Cerebellar nuclear complex (tissue), 1 donor: ENCODE data around the gene MED13.

ENCODE experiments used
- DNase-seq, 2 experiments: peaks; one replicate each; lab custom pipeline; 2025; lab: John Stamatoyannopoulos, UW

MED13 gene, protein sequence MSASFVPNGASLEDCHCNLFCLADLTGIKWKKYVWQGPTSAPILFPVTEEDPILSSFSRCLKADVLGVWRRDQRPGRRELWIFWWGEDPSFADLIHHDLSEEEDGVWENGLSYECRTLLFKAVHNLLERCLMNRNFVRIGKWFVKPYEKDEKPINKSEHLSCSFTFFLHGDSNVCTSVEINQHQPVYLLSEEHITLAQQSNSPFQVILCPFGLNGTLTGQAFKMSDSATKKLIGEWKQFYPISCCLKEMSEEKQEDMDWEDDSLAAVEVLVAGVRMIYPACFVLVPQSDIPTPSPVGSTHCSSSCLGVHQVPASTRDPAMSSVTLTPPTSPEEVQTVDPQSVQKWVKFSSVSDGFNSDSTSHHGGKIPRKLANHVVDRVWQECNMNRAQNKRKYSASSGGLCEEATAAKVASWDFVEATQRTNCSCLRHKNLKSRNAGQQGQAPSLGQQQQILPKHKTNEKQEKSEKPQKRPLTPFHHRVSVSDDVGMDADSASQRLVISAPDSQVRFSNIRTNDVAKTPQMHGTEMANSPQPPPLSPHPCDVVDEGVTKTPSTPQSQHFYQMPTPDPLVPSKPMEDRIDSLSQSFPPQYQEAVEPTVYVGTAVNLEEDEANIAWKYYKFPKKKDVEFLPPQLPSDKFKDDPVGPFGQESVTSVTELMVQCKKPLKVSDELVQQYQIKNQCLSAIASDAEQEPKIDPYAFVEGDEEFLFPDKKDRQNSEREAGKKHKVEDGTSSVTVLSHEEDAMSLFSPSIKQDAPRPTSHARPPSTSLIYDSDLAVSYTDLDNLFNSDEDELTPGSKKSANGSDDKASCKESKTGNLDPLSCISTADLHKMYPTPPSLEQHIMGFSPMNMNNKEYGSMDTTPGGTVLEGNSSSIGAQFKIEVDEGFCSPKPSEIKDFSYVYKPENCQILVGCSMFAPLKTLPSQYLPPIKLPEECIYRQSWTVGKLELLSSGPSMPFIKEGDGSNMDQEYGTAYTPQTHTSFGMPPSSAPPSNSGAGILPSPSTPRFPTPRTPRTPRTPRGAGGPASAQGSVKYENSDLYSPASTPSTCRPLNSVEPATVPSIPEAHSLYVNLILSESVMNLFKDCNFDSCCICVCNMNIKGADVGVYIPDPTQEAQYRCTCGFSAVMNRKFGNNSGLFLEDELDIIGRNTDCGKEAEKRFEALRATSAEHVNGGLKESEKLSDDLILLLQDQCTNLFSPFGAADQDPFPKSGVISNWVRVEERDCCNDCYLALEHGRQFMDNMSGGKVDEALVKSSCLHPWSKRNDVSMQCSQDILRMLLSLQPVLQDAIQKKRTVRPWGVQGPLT (N-terminal part only)

DNA sequence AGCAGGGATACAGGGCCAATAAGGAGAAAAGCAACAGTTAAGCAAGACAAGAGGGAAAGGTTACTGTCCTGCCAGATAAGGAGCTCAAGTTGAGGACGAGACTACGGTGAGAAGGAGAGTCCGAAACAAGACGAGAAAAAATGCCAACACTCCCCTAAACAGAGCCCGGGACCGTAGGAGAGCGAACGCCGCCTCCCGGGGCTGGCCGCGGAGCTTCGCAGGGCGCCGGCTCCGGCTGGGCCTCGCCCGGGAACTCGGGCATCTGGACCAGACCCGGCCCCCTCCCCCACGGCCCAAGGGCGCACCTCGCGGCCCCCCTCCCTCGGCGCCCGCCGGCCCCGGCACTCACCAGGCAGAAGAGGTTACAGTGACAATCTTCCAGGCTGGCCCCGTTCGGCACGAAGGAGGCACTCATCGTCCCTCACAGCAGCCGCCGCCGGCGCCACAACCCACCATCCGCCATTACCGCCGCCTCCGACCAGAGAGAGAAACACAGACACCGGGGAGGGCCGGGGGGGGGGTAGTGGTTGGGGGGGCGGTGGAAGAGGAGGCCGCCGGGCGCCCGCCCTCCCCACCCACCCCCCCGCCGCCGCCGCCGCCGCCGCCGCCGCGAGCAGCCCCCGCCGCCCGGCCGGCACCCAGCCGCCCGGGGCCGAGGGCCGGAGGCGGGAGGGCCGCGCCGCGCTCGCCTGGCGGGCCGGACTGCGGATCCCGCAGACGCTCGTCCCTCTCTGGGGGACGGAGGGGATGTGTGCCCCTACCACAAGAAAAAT is at the start of gene MED13:
Gene MED13, minus strand, starts transcription at position 488 of the 773 bp plus-strand sequence. Its CDS starts 73 bp downstream, at position 415.
- no peak for DNase-seq

- DNase-seq = no peak
Observed at GRCh38 chr17:62112229-62112628, 47.2 kb upstream of the MED13 start.

- no peak for DNase-seq
Observed at GRCh38 chr17:62111562-62112171, 46.6 kb upstream of the MED13 start.

GRCh38 chr17:62110923-62111484 is 45.9 kb upstream of the MED13 start:
- no peak for DNase-seq

DNA sequence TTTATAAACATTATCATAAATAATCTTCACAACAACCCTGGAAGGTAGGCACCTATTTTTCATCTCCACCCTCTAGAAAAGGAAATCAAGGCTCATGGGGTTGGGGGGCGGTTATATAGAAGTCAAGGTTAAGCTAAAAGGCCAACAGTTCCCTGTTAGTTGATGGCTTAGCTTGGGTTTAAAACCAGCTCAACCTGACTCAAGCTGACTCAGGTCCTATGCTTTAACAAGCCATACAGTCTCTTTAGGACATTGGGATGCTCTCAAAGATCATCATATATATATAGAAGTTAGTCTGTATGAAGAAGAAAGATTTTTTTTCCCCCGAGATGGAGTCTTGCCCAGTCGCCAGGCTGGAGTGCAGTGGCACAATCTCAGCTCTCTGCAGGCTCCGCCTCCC is 44.8 kb upstream of the MED13 start:
- DNase-seq = no peak

DNA sequence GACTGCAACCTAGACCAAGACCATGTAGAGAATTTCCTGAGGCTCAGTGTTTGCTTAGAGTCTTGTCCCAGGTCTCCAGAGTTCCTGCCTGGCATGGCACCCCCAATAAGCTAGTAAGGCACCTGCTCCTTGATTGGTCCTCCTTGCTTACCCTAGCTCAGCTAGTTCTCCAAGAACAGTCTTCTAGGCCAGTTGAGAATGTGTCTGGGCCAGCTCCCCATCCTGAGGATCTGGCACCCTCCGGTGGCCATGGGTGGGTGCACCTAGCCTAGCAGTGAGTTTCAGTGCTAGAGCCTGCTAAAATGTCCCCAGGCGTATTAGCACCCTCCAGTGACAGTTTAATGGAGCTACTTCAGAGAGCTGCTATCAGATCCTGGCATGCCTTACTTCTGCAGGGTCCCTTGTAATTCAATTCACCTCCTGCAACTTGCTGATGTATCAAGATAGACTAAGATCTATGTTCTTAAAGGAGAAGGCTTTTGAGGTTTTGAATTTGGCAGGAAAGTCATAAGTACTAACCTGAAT is 44.4 kb upstream of the MED13 start:
- DNase-seq = no peak

DNA sequence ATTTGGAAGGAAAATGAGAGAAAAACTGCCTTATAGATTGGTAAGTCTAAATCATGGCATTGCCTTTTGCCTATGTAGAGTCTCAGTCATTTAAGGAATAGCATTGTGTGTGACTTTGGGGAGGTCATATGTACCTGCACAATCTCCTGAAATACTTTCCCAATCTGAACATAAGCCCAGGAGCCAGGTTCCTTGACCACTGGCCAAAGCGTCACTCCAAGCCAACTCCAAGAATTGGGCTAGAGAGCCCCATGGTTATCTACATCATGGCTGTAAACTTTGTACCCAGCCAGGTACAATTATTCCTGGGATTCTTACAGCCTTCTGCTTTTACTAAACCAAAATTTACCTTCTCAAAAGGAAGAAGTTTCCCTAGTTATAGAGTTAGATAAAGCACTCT is 40.8 kb upstream of the MED13 start:
- DNase-seq = no peak

GRCh38 chr17:62105357-62105756 is 40.3 kb upstream of the MED13 start:
- no peak for DNase-seq

- no peak for DNase-seq
Observed at GRCh38 chr17:62101515-62101914, 36.4 kb upstream of the MED13 start.

DNA sequence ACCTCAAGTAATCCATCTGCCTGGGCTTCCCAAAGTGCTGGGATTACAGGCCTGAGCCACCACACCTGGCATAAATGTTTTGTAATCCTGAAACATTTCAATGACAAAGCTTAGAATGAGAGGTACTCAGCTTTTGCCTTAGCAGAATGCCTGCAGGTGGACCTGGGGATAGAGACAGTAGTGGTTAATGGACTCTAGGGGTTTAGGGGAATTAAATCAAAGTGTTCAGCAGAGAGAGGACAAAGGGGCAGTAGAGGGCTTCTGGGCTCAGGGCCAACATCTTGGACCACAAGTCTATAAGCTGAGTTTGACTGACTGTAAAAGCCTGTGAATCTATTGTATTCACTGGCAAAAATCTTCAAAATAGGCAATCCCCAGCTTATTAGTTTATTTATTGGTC is 36.0 kb upstream of the MED13 start:
- no peak for DNase-seq

GRCh38 chr17:62100055-62100454 is 35.0 kb upstream of the MED13 start:
- DNase-seq = no peak

DNA sequence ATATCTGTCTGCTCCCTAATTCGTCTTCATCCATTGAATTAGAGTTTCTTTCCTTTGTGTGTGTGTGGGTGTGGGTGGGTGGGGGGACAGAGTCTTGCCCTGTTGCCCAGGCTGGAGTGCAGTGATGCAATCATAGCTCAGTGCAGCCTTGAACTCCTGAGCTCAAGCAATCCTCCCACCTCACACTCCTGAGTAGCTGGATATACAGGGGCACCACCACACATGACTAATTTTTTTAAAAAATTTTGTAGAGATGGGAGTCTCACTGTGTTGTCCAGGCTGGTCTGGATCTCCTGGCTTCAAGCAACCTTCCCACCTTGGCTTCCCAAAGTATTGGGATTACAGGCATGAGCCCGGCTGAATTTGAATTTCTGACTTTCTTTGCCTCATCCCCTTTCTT is 34.5 kb upstream of the MED13 start:
- DNase-seq = no peak

GRCh38 chr17:62098623-62099231 is 33.6 kb upstream of the MED13 start:
- no peak for DNase-seq

DNA sequence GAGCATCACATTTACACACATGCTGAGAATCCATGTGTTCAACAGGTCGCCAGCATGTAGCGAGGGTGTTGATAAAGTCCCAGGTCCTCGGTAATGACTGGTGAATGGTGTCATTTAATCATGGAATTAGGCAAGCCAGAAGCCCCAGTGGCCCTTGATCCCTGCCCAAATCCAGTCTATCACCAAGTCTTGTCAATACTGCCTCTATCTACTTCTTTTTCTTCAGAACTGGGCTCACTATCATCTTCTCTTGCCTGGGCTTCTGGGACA is 31.3 kb upstream of the MED13 start:
- no peak for DNase-seq

- DNase-seq = no peak
Observed at GRCh38 chr17:62094175-62094574, 29.1 kb upstream of the MED13 start.

GRCh38 chr17:62093188-62094155 is 28.4 kb upstream of the MED13 start:
- DNase-seq = no peak

DNA sequence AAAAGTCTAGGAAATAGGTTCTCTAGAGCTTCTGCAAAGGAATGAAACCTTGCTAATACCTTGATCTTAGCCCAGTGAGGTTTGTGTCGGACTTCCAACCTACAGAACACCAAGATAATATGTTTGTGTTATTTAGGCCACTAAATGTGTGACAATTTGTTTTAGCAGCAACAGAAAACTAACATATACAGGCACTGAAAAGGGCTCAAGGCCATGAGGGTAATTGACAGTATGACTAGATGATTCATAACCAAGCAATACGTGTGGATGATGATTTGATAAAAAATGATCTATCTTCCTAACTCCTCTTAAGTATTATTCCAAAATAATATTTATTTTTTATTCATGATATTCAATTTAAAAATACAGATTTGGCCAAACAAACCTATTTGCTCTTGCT is 27.7 kb upstream of the MED13 start:
- DNase-seq = no peak

DNA sequence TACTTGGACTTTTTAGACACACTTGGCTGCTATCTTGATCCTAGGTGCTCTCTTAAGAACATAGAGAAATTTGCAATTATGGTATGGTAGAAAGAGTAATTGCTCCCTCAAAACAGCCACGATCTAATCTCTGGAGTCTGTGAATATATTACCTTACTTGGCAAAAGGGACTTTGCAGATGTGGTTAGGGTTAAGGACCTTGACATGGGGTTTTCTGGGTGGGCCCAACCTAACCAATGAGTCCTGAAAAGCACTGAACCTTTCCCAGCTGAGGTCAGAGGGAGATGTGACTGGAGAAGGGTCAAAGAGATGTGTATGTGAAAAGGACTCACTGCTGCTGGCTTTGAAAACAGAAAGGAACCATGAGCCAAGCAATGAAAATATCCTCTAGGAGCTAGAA is 26.7 kb upstream of the MED13 start:
- no peak for DNase-seq

GRCh38 chr17:62090868-62091267 is 25.8 kb upstream of the MED13 start:
- no peak for DNase-seq
